WTC11 (cell line): ENCODE data around the gene CSNK1G3. TPM values are rescaled to one million over a fixed set of nuclear protein-coding genes. Genes with fewer than 3 reads are reported as not detected.
A peak's percentile ranks its signal among the peaks of the same experiment; 100 is the strongest.
"Not testable (repeated sequence)": the region's sequence is repeated elsewhere in the genome, so short reads cannot be mapped to it uniquely, and the experiment has no call there.

Experiments
- ATAC-seq: fragments of 200-7000 bp; cut with Tn5 transposase; 2 replicates; pipeline ENCODE4 v1.10.0; 2021; ENCODE audit warnings: mild to moderate bottlenecking, moderate library complexity
- CTCF ChIA-PET: fragments of 300-600 bp; sonication (Branson Sonifier 250); formaldehyde crosslinking; loops from one replicate; lab custom pipeline; 2021; ENCODE audit warnings: antibody characterized with exemption; lab: Charles Lee
- POLR2A ChIA-PET: fragments of 350-600 bp; sonication (Branson Sonifier 250); formaldehyde crosslinking; loops from one replicate; lab custom pipeline; 2021; ENCODE audit warnings: antibody characterized with exemption; lab: Charles Lee
- DNase-seq: peaks from one replicate; pipeline ENCODE4 v3.0.0; 2021; ENCODE audit warnings: low spot score
- H3K27ac Mint-ChIP-seq: 2 replicates; pipeline ENCODE4 v1.8.0; 2021; ENCODE audit warnings: mixed read lengths
- H3K27me3 Mint-ChIP-seq: 2 replicates; pipeline ENCODE4 v1.8.0; 2021; ENCODE audit warnings: low read depth, mild to moderate bottlenecking, moderate library complexity, mixed read lengths
- H3K36me3 Mint-ChIP-seq: 2 replicates; pipeline ENCODE4 v1.8.0; 2021; ENCODE audit warnings: mixed read lengths
- H3K4me1 Mint-ChIP-seq: 2 replicates; pipeline ENCODE4 v1.8.0; 2022; ENCODE audit warnings: mixed read lengths
- H3K4me3 Mint-ChIP-seq: 2 replicates; pipeline ENCODE4 v1.8.0; 2021; ENCODE audit warnings: mild to moderate bottlenecking, moderate library complexity, mixed read lengths
- H3K9me3 Mint-ChIP-seq: 2 replicates; pipeline ENCODE4 v1.8.0; 2021; ENCODE audit warnings: mixed read lengths
- ATF1 ChIP-seq: sonication (generic); formaldehyde crosslinking; IDR thresholded peaks from 2 replicates; pipeline ENCODE4 v1.8.1; 2023; ENCODE audit warnings: mild to moderate bottlenecking, moderate library complexity, missing genetic modification reagents
- ATF6 ChIP-seq: sonication (generic); formaldehyde crosslinking; IDR thresholded peaks from 2 replicates; pipeline ENCODE4 v1.8.1; 2023; ENCODE audit warnings: mild to moderate bottlenecking, missing genetic modification reagents
- CREB1 ChIP-seq: sonication (generic); formaldehyde crosslinking; IDR thresholded peaks from 2 replicates; pipeline ENCODE4 v1.8.0; 2023; ENCODE audit warnings: mild to moderate bottlenecking, missing genetic modification reagents
- ESRRA ChIP-seq: sonication (generic); formaldehyde crosslinking; IDR thresholded peaks from 2 replicates; pipeline ENCODE4 v1.8.1; 2022; ENCODE audit warnings: mild to moderate bottlenecking, missing genetic modification reagents, borderline replicate concordance
- ETV6 ChIP-seq: sonication (generic); formaldehyde crosslinking; IDR thresholded peaks from 2 replicates; pipeline ENCODE4 v1.8.1; 2022; ENCODE audit warnings: mild to moderate bottlenecking, missing genetic modification reagents
- MXD4 ChIP-seq: fragments of 250-450 bp; sonication (Bioruptor Pico); IDR thresholded peaks from 2 replicates; pipeline ENCODE4 v1.8.0; 2021; ENCODE audit warnings: mild to moderate bottlenecking, moderate library complexity, borderline replicate concordance
- NFATC4 ChIP-seq: fragments of 250-450 bp; sonication (Bioruptor Pico); IDR thresholded peaks from 2 replicates; pipeline ENCODE4 v1.9.0; 2021; ENCODE audit warnings: mild to moderate bottlenecking
- NFYB ChIP-seq: sonication (generic); formaldehyde crosslinking; conservative IDR thresholded peaks from 2 replicates; pipeline ENCODE4 v1.8.0; 2022; ENCODE audit warnings: low read depth, missing genetic modification reagents
- NR2C2 ChIP-seq: sonication (generic); formaldehyde crosslinking; IDR thresholded peaks from 2 replicates; pipeline ENCODE4 v1.8.0; 2022; ENCODE audit warnings: mild to moderate bottlenecking, missing genetic modification reagents
- RORB ChIP-seq: fragments of 250-450 bp; sonication (Bioruptor Pico); IDR thresholded peaks from 2 replicates; pipeline ENCODE4 v1.9.0; 2021; ENCODE audit warnings: mild to moderate bottlenecking
- TP53 ChIP-seq: sonication (generic); formaldehyde crosslinking; IDR thresholded peaks from 2 replicates; pipeline ENCODE4 v1.8.1; 2023; ENCODE audit warnings: mild to moderate bottlenecking, missing genetic modification reagents
- ZNF219 ChIP-seq: sonication (generic); formaldehyde crosslinking; IDR thresholded peaks from 2 replicates; pipeline ENCODE4 v1.8.0; 2023; ENCODE audit warnings: missing genetic modification reagents, mild to moderate bottlenecking, borderline replicate concordance
- ZNF281 ChIP-seq: sonication (generic); formaldehyde crosslinking; IDR thresholded peaks from 2 replicates; pipeline ENCODE4 v1.8.0; 2023; ENCODE audit warnings: mild to moderate bottlenecking, missing genetic modification reagents
- total RNA-seq: library from RNA; stranded (reverse); gene quantifications from 3 replicates; pipeline ENCODE4 v1.2.3, GENCODE V29; 2021
- TF ChIP-seq, protein P1 (sequence below): sonication (generic); formaldehyde crosslinking; IDR thresholded peaks from 2 replicates; pipeline ENCODE4 v1.8.0; 2022; ENCODE audit warnings: mild to moderate bottlenecking, missing genetic modification reagents
- TF ChIP-seq, protein P2 (sequence below): sonication (generic); formaldehyde crosslinking; IDR thresholded peaks from 2 replicates; pipeline ENCODE4 v1.8.0; 2023; ENCODE audit warnings: missing genetic modification reagents

CSNK1G3 gene
- total RNA-seq, 1 experiment from 2014 or later: 51.2 TPM

GRCh38 chr5:123511648-123512605 is at the start of gene CSNK1G3 (continued):
- no peak for TF ChIP-seq NR2C2
- 0 out of 2 replicates have a peak, but pooled peaks have one; percentile 36 for TF ChIP-seq ESRRA (CRISPR knock-in tag)
- TF ChIP-seq ZNF219 (CRISPR knock-in tag): peak; percentile 23; the same call in 1 of the 2 replicates
- TF ChIP-seq MXD4 (CRISPR knock-in tag): no peak
- TF ChIP-seq, protein P1, sequence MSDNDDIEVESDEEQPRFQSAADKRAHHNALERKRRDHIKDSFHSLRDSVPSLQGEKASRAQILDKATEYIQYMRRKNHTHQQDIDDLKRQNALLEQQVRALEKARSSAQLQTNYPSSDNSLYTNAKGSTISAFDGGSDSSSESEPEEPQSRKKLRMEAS (CRISPR knock-in tag): peak; percentile 42; the same call in 1 of the 2 replicates
- TF ChIP-seq CREB1 (CRISPR knock-in tag): no peak
- 0 out of 2 replicates have a peak, but pooled peaks have one; percentile 18 for TF ChIP-seq ZNF281
- no peak for TF ChIP-seq ATF6 (CRISPR knock-in tag)
- 0 out of 2 replicates have a peak, but pooled peaks have one; percentile 29 for TF ChIP-seq TP53 (CRISPR knock-in tag)
- TF ChIP-seq NFATC4 (CRISPR knock-in tag): no peak
- TF ChIP-seq, protein P2, sequence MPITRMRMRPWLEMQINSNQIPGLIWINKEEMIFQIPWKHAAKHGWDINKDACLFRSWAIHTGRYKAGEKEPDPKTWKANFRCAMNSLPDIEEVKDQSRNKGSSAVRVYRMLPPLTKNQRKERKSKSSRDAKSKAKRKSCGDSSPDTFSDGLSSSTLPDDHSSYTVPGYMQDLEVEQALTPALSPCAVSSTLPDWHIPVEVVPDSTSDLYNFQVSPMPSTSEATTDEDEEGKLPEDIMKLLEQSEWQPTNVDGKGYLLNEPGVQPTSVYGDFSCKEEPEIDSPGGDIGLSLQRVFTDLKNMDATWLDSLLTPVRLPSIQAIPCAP: no peak
- TF ChIP-seq ETV6 (CRISPR knock-in tag): peak; percentile 48; the same call in 1 of the 2 replicates
- no peak for TF ChIP-seq RORB (CRISPR knock-in tag)
- peak; percentile 83 for TF ChIP-seq NFYB (CRISPR knock-in tag)

GRCh38 chr5:123466839-123467238 is 45.1 kb upstream of the CSNK1G3 start:
- H3K36me3 Mint-ChIP-seq, H3K27ac Mint-ChIP-seq, CTCF ChIA-PET, DNase-seq, H3K4me3 Mint-ChIP-seq, H3K4me1 Mint-ChIP-seq, H3K27me3 Mint-ChIP-seq, POLR2A ChIA-PET, ATAC-seq: not testable (repeated sequence)
- H3K9me3 Mint-ChIP-seq: peaks cover 18% of the 10 kb centered on the region

GRCh38 chr5:123471385-123471784 is 40.6 kb upstream of the CSNK1G3 start:
- no peak for TF ChIP-seq ATF1 (CRISPR knock-in tag)
- POLR2A ChIA-PET: no interaction called here
- no peak for ATAC-seq
- Mint-ChIP-seq H3K36me3 (no peaks in the 10 kb centered on the region), H3K9me3 (peaks cover 18% of the 10 kb centered on the region), H3K27me3 (peaks cover 5% of the 10 kb centered on the region), H3K4me3 (no peak overlapping the region), H3K27ac (no peak overlapping the region), H3K4me1 (peaks cover 7% of the 10 kb centered on the region)
- CTCF ChIA-PET: interaction anchor here (1.0 kb wide), 1 partner anchor 48 kb away, joined by 4 read pairs; no protein-coding TSS in a partner anchor
- no peak for DNase-seq
